DMS53 (cell line): Measurements from ENCODE around the gene DTX1.

ENCODE experiments used
- DNase-seq: peaks from one replicate; lab custom pipeline; 2025; lab: John Stamatoyannopoulos, UW

DTX1 gene

DNA sequence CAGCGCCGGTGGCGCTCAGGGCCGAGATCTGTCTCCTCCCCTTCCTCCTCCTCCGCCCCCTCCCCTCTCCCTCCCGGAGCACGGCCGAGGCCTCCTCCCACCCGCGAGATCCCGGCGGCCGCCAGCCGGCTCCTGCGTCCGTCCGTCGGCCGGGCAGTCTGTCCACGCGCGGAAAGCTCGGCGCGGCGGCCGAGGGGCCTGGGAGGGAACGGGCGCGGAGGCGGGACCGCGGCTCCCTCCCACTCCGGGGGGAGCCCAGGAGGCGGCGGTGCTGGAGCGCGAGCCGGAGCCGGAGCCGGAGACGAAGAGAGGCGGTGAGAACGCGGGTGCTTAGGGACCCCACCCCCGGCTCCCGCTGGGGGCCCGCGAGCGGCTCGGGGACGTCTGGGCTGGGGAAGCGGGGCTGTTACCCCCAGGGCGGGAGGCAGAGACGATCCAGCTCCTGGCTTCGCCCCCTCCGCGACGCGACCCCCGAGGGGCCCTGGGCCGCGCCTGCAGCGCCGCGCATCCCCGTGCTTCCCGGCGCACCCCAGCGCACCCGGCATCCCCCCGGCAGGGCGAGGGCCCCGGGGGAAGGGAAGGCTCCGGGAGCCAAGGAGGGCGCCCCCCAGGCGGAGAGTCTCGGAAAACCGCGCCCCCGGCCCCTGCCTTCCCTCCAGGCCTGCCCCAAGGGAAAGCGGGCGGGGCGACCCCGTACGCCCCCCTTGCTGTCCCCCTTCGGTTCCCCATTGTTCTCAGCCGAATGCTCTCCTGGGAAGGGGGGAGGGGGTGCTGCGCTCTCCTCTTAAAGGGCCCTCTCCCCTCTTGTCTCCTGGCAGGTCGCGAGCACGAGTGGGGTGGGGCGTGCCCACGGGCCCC is at the start of gene DTX1:
Gene DTX1, plus strand, starts transcription at position 100 of the 858 bp plus-strand sequence. CDS start 1,463 bp downstream, outside the sequence.
- peak; percentile 53 for DNase-seq

DNA sequence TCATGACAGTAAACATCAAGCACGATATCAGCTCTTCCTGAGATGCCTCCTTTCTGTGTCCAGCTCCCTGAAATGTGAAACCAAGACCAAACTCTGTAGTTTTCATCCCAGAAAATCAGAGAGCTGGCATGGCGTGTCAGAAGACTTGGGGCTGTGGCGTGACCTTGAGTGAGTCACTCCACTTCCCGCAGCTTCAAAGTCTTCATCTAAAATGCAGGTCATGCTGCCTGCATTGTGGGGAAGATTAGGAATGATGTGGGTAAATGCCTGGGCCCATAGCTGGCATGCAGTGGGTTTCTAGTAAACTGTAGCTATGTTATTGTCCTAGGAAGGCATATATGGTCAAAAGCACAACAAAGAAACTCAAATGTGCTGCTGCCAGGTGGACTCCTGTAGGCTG is 49.4 kb upstream of the DTX1 start:
- DNase-seq = peak; percentile 24

DNA sequence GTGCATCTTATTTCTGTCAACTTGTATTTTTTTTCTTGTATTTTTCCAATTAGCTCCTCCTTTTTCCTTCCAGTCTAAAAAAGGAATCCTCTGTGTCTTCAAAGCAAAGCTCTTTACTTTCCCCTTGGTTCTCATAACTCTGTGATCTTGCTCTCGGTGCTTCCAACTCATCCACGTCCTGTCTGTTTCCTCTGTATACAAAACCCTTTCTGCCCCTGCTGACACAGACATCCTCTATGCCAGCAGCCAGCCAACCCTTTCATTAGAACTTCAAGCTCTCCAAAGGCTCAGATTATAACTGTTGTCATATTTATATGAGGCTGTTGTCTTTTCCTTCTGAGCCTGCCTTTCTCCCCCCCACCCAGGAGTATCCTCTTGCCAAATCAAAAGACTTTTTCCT is 45.8 kb upstream of the DTX1 start:
- no peak for DNase-seq

- DNase-seq = no peak
Measured at GRCh38 chr12:113014565-113014964, 42.0 kb upstream of the DTX1 start.

- no peak for DNase-seq
Measured at GRCh38 chr12:113016796-113017195, 39.7 kb upstream of the DTX1 start.

DNA sequence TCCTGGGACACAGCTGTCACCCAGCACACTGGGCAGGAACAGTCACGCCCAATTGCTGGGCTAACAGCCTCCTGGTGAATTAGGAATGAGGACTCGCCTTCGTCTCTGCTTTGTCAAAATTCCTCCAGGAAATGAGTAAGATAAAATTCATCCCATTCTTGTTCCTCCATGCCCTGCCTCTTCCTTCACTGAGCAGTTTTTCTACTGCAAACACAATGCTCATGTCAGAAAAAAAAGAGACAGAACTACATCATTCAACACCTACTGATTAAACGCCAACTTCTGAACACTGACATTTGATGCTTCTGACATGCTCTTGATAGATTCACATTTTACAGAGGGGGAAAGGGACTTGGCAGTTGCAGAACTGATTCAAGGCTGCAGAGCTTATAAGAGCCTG is 37.5 kb upstream of the DTX1 start:
- DNase-seq = no peak

GRCh38 chr12:113021500-113021899 is 35.0 kb upstream of the DTX1 start:
- no peak for DNase-seq

DNA sequence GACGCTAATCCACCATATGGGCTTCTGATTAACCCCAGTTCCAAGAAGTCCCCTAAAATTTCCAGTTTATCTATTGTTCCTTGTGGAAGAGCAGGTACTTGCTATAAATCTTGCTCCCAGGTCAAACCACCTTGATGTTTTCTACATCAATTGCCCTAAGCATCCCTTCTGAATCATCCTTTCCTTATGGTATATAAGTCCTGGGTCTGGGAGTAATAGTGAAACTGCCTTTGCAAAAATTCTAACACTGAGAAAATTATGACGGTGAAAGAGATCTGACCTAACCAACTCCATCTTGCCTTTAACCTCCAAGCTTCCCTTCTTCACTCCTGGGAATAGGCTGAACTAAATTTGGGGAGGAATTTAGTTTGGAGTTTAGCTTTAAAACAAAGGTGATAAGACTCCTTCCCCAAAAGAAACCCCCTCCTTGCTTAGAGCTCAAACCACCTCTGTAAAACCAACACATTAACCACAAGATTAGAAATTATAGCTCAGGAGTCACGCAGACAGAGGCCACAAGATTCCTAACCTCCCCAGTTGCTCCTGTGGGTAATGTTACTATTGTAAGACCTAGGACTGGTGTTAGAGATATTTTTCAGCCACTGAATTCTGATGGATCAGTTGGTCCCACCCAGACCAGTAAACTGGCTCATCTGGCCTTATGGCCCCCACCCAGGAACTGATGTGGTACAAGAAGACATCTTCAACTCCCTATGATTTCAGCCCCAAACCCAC is 33.8 kb upstream of the DTX1 start:
- DNase-seq = no peak

- no peak for DNase-seq
Measured at GRCh38 chr12:113027726-113028125, 28.8 kb upstream of the DTX1 start.

GRCh38 chr12:113030875-113031525 is 25.5 kb upstream of the DTX1 start:
- DNase-seq = peak; percentile 93

GRCh38 chr12:113039911-113040445 is 16.6 kb upstream of the DTX1 start:
- DNase-seq = no peak

DNA sequence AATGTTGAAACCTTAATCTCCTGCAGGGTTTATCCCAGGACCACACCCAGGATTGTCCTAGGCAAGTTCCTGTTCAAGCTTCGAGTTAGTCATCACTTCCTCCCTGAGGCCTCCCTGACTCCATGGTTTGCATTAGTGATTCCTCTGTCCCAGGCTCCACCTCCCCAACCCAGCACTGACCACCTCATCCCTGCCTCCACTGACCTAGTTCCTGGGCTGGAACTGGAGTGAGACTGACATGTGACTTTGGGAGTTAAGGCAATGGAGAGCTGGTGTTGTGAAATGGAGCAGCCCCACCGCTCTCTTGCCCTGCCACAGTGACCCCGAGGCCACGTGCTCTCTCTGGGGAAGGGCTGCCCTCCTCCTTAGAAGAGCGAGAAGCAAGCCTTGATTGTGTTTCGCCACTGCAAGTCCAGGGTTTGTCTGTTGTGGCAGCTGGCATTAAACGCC is 15.8 kb upstream of the DTX1 start:
- peak; percentile 55 for DNase-seq

GRCh38 chr12:113041560-113041959 is 15.0 kb upstream of the DTX1 start:
- no peak for DNase-seq

DNA sequence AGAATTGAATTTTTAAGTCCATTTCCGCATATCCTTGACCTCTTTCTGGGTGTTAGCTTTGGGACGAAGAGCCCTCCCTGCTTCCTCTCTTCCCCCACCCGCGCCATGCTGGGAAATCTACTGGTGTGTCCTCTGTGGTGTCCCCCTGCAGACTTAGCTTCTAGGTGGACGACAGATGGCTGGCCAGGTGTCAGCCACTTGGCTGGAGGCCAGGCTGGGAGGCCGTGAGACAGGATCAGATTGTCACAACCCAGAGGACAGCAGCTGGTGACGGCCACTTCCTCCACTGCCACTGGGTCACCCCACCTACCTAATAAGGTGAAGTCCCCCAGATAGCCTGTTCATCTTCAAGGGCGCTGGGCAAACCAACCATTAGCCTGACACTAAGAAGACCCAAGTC is 13.3 kb upstream of the DTX1 start:
- peak; percentile 84 for DNase-seq

DNA sequence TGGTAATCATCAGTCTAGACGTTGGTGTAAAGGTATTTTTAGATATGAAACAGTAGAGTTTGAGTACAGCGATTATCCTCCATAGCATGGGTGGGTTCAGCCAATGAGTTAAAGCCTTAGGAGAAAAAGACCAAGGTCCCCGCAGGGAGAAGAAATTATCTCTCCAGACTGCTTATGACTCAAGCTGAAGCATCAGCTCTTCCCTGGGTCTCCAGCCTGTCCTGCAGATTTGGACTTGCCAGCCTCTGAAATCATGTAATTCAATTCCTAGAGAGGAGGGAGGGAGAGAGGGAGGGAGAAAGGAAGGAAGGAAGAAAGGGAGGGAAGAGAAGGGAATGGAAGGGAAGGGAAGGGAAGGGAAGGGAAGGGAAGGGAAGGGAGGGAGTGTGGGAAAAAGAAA is 12.0 kb upstream of the DTX1 start:
- no peak for DNase-seq

DNA sequence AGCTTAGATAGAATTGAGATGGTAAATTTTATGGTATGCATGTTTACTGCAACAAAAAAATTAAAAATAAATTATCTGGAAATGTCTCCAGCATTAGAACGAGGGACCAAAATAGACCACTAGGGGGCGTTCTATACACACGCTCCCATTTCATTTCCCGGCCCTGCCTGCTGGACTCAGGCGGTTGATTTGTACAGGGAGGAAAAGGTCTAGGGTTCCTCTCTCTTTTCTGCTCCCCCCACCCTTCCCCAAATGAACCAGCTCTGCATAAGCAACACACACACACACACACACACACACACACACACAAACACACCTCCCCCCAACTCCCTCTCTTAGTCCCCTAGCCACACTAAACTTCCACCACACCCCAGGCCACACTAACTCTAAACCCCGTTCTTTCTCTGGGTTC is 7.8 kb upstream of the DTX1 start:
- peak; percentile 91 for DNase-seq

- peak; percentile 78 for DNase-seq
Measured at GRCh38 chr12:113049976-113050742, 6.4 kb upstream of the DTX1 start.

DNA sequence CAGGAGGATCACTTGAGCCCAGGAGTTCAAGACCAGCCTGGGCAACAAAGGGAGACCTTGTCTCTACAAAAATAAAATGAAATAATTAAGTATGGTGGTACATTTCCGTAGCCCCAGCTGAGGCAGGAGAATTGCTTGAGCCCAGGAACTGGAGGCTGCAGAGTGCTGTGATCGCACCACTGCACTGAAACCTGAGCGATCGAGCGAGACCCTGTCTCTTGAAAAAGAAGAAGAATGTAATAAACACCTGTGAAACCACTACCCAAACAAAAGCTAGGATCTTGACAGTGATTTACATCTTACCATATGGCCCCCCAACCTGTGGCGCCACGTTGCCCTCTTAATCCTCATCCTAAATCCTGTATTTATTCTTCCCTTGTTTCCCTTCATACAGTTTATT is 5.7 kb upstream of the DTX1 start:
- no peak for DNase-seq

- no peak for DNase-seq
Measured at GRCh38 chr12:113051759-113052158, 4.8 kb upstream of the DTX1 start.

DNA sequence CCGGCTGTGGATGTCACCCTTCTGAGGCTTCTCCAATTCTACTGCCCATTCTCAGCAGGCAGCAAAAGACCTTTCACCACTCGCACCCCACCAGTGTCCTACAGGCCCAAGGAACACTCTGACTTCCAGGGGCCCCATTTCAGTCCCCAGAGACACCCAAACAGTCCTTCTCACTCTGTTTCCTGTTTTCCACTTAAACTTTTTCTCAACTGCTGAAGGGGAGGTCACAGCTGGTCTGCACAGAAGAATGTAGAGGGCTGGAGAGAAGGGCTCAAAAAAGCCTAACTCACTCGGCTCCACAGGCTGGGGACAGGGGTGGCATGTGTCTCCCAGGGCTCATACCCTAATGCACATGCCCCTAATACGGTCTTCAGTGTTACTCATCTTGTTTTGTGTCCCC is 4.2 kb upstream of the DTX1 start:
- DNase-seq = no peak

- DNase-seq = no peak
Measured at GRCh38 chr12:113054948-113055486, 1.5 kb upstream of the DTX1 start.
